ENCODE data around the gene ZSCAN22. TPM values are rescaled to one million over a fixed set of nuclear protein-coding genes. Genes with fewer than 3 reads are reported as not detected.

ZSCAN22 gene
- total and polyA plus RNA-seq, 2 of the 13 experiments (the other 11 are each of a cell fraction or from before 2014, with no cell fraction given) = 2.5 to 3.5 TPM

GRCh38 chr19:58305065-58305931 lies 21.5 kb upstream of the ZSCAN22 start, which contains the start of gene ERVK3-1 (continued):
- TF ChIP-seq ZNF800 (CRISPR knock-in tag; IDR thresholded peaks at IDR 0.05) = 0 out of 2 replicates have a peak, but pooled peaks have one; percentile 41
- TF ChIP-seq NFAT5 (CRISPR knock-in tag; IDR thresholded peaks at IDR 0.05) = peak; percentile 75
- peak; percentile 78; the same call in 1 of the 2 replicates for TF ChIP-seq ZNF335 (CRISPR knock-in tag; IDR thresholded peaks at IDR 0.05)
- peak; percentile 84 for TF ChIP-seq ZNF124 (CRISPR knock-in tag; IDR thresholded peaks at IDR 0.05)
- no peak for TF ChIP-seq TOE1 (CRISPR knock-in tag; IDR thresholded peaks at IDR 0.05)
- peak; percentile 96 for TF ChIP-seq HOXA3 (CRISPR knock-in tag; IDR thresholded peaks at IDR 0.05)
- no peak for TF ChIP-seq NR1H2 (CRISPR knock-in tag; IDR thresholded peaks at IDR 0.05; ENCODE audit: borderline replicate concordance, low read depth)
- peak; percentile 63 for TF ChIP-seq NFYC (CRISPR knock-in tag; IDR thresholded peaks at IDR 0.05)
- TF ChIP-seq ZNF646 (CRISPR knock-in tag; IDR thresholded peaks at IDR 0.05) = no peak
- TF ChIP-seq, protein P1, sequence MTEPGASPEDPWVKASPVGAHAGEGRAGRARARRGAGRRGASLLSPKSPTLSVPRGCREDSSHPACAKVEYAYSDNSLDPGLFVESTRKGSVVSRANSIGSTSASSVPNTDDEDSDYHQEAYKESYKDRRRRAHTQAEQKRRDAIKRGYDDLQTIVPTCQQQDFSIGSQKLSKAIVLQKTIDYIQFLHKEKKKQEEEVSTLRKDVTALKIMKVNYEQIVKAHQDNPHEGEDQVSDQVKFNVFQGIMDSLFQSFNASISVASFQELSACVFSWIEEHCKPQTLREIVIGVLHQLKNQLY (CRISPR knock-in tag; IDR thresholded peaks at IDR 0.05) = peak; percentile 69
- TF ChIP-seq SMC3 (IDR thresholded peaks at IDR 0.05; ENCODE audit: low read length) = no peak
